NCI-H146 (cell line): ENCODE data around the gene ZC2HC1C.

ENCODE experiments used
- DNase-seq: peaks from one replicate; lab custom pipeline; 2025; lab: John Stamatoyannopoulos, UW

ZC2HC1C gene

GRCh38 chr14:75069121-75069810 lies at the start of gene ZC2HC1C:
Gene ZC2HC1C (plus strand): TSS chr14:75069641. CDS start chr14:75070574, 933 bp downstream.
- peak; percentile 85 for DNase-seq

GRCh38 chr14:75022655-75023054 lies 46.8 kb upstream of the ZC2HC1C start:
- no peak for DNase-seq

GRCh38 chr14:75023108-75023507 lies 46.3 kb upstream of the ZC2HC1C start:
- no peak for DNase-seq

- DNase-seq: no peak
Measured at GRCh38 chr14:75025082-75025481, 44.4 kb upstream of the ZC2HC1C start.

GRCh38 chr14:75025876-75026275 lies 43.6 kb upstream of the ZC2HC1C start:
- no peak for DNase-seq

- no peak for DNase-seq
Measured at GRCh38 chr14:75030147-75030546, 39.3 kb upstream of the ZC2HC1C start.

- no peak for DNase-seq
Measured at GRCh38 chr14:75032939-75033338, 36.5 kb upstream of the ZC2HC1C start.

- DNase-seq: no peak
Measured at GRCh38 chr14:75040507-75040906, 28.9 kb upstream of the ZC2HC1C start.

- no peak for DNase-seq
Measured at GRCh38 chr14:75040959-75041358, 28.5 kb upstream of the ZC2HC1C start.

- DNase-seq: no peak
Measured at GRCh38 chr14:75041613-75042012, 27.8 kb upstream of the ZC2HC1C start.

GRCh38 chr14:75042035-75042434 lies 27.4 kb upstream of the ZC2HC1C start:
- DNase-seq: no peak

- DNase-seq: no peak
Measured at GRCh38 chr14:75044322-75044721, 25.1 kb upstream of the ZC2HC1C start.

GRCh38 chr14:75044752-75045151 lies 24.7 kb upstream of the ZC2HC1C start:
- no peak for DNase-seq

- no peak for DNase-seq
Measured at GRCh38 chr14:75046275-75046674, 23.2 kb upstream of the ZC2HC1C start.

GRCh38 chr14:75046899-75047298 lies 22.5 kb upstream of the ZC2HC1C start:
- no peak for DNase-seq

GRCh38 chr14:75047506-75047905 lies 21.9 kb upstream of the ZC2HC1C start:
- DNase-seq: no peak

GRCh38 chr14:75048101-75048500 lies 21.3 kb upstream of the ZC2HC1C start:
- no peak for DNase-seq

- DNase-seq: no peak
Measured at GRCh38 chr14:75049136-75049535, 20.3 kb upstream of the ZC2HC1C start.

- DNase-seq: no peak
Measured at GRCh38 chr14:75049731-75050201, 19.7 kb upstream of the ZC2HC1C start.

- peak; percentile 84 for DNase-seq
Measured at GRCh38 chr14:75050852-75051555, 18.4 kb upstream of the ZC2HC1C start, which contains the start of gene MLH3. Gene MLH3 (minus strand): TSS chr14:75051467. CDS start chr14:75049655, 1,812 bp downstream.

- DNase-seq: no peak
Measured at GRCh38 chr14:75051556-75051899, 17.9 kb upstream of the ZC2HC1C start.

GRCh38 chr14:75053396-75054291 lies 15.8 kb upstream of the ZC2HC1C start:
- no peak for DNase-seq
